Stomach (tissue), 9 donors: ENCODE results near the gene THAP6. TPM values are rescaled to one million over a fixed set of nuclear protein-coding genes. Genes with fewer than 3 reads are reported as not detected.

Source experiments
- DNase-seq, 2 donors: peaks; one replicate each; pipeline versions ENCODE4 v3.0.0 to v3.0.0-alpha.2; 2013 to 2019
- H3K27ac ChIP-seq, 5 donors: fragments of 200-600 bp in 4 of 5; sonication (generic) in 4 of 5; one replicate each; pipeline ENCODE4 v1.5.1; 2013 to 2019; ENCODE audit warnings: mild to moderate bottlenecking in 1 of 5, moderate library complexity in 1 of 5
- H3K27me3 ChIP-seq, 3 donors: fragments of 200-600 bp; sonication (generic); one replicate each; pipeline ENCODE4 v1.5.1; 2017 to 2019; ENCODE audit warnings: mixed run types in 1 of 3
- H3K36me3 ChIP-seq, 4 donors: fragments of 200-600 bp; sonication (generic); 1 replicate in 3 of 4; 2 replicates in 1 of 4; pipeline ENCODE4 v1.5.1; 2016 to 2019
- H3K4me1 ChIP-seq, 4 donors: fragments of 200-600 bp; sonication (generic); one replicate each; pipeline ENCODE4 v1.5.1; 2016 to 2019
- H3K4me3 ChIP-seq, 4 donors: fragments of 200-600 bp; sonication (generic) in 3 of 4; one replicate each; pipeline ENCODE4 v1.5.1; 2016 to 2019; ENCODE audit warnings: mild to moderate bottlenecking in 1 of 4
- H3K9me3 ChIP-seq, 4 donors: fragments of 200-600 bp; sonication (generic); one replicate each; pipeline ENCODE4 v1.5.1; 2016 to 2019
- CTCF ChIP-seq, 7 experiments: fragments of 450-650 bp in 4 of 7; fragments of 200-600 bp in 3 of 7; sonication (generic) in 3 of 7; IDR thresholded peaks; one replicate each; pipeline ENCODE4 v1.5.1; 2016 to 2019; ENCODE audit warnings: antibody characterized with exemption in 7 of 7, control low read depth in 2 of 7, mild to moderate bottlenecking in 1 of 7
- EP300 ChIP-seq: sonication (generic); formaldehyde crosslinking; IDR thresholded peaks from one replicate; pipeline ENCODE4 v1.6.1; 2017; ENCODE audit warnings: antibody characterized with exemption
- POLR2A ChIP-seq, 4 donors: fragments of 450-650 bp; IDR thresholded peaks; one replicate each; pipeline ENCODE4 v1.6.1; 2016; ENCODE audit warnings: antibody characterized with exemption in 4 of 4, control low read depth in 2 of 4, mild to moderate bottlenecking in 1 of 4, moderate library complexity in 1 of 4
- POLR2AphosphoS5 ChIP-seq, 3 donors: sonication (generic); formaldehyde crosslinking; IDR thresholded peaks; one replicate each; pipeline ENCODE4 v1.6.1; 2016; ENCODE audit warnings: antibody characterized with exemption in 3 of 3
- WGBS, 5 donors: extraction: QIAGEN DNeasy Blood & Tissue Kit in 3 of 5; methylation state at CpG; one replicate each; pipeline versions ENCODE4 v1.1.5 to v1.1.7; 2013 to 2018; 5-methylcytosine and 5-hydroxymethylcytosine counted together
- intact Hi-C: fragments of 100-400 bp; cut with DNase I; formaldehyde crosslinking; loops from one replicate; pipeline ENCODE4 v1.15.1; 2023; ENCODE audit warnings: low total_unique reads
- polyA plus RNA-seq, 3 donors: library from polyadenylated mRNA; stranded (reverse); fragments of 200-250 nt; gene quantifications; one replicate each; pipeline ENCODE4 v1.2.3, GENCODE V29; 2013
- total RNA-seq, 5 donors: library from RNA; depleted of rRNA; stranded (reverse); fragments of >200 nt; gene quantifications; one replicate each; pipeline versions ENCODE4 v1.1.0 to v1.2.3, GENCODE V29; 2014 to 2016
- donor health status: healthy with polysubstance abuse.
- donor health status: Bipolar disorder and iron deficiency.
- donor health status: healthy.

Gene THAP6
- total and polyA plus RNA-seq, 8 donors: 2.0 to 30.3 (median 6.9) TPM; not detected in 1

- Histone ChIP-seq H3K27ac (no peak overlapping the region), H3K4me3 (no peak overlapping the region), H3K9me3 (no peaks in the 10 kb centered on the region), H3K36me3 (no peaks in the 10 kb centered on the region), H3K27me3 (peaks cover 0 to 4% (median 0%) of the 10 kb centered on the region in 3 donors), H3K4me1 (no peaks in the 10 kb centered on the region)
- TF ChIP-seq CTCF (IDR thresholded peaks at IDR 0.05) (no peak), EP300 (no peak), POLR2AphosphoS5 (IDR thresholded peaks at IDR 0.05) (no peak), POLR2A (IDR thresholded peaks at IDR 0.05) (no peak)
- WGBS, 5 donors: 81 to 94% (median 91%) methylated on average over 2 of the region's 2 CpGs
- DNase-seq: no peak
- intact Hi-C loops: no loop called here
Observed at GRCh38 chr4:75567725-75568124, 53.5 kb downstream of the THAP6 start.

Other genes with a start within 250 kb of the THAP6 start
- 10 to 100 TPM in 4 of 5 donors, 1 to 10 TPM in 1; 5.8 to 36.0 (median 14.2) TPM for gene RCHY1, start 70 bp upstream of the THAP6 start, total RNA-seq
- 10 to 100 TPM in 2 of 3 donors, 1 to 10 TPM in 1; 9.7 to 21.1 (median 17.1) TPM for gene RCHY1, start 70 bp upstream of the THAP6 start, polyA plus RNA-seq
- not detected for gene ODAPH, start 41.6 kb downstream of the THAP6 start, total RNA-seq
- gene ODAPH, start 41.6 kb downstream of the THAP6 start, polyA plus RNA-seq: under 1 TPM in 1 of 3 donors, not detected in 2; 0.28 TPM
- 10 to 100 TPM in 1 of 5 donors, 1 to 10 TPM in 1, under 1 TPM in 1, not detected in 2; 0.58 to 11.6 (median 1.5) TPM for gene CDKL2, start 116.1 kb downstream of the THAP6 start, total RNA-seq
- under 1 TPM; 0.19 to 0.46 (median 0.25) TPM for gene CDKL2, start 116.1 kb downstream of the THAP6 start, polyA plus RNA-seq
- gene G3BP2, start 158.9 kb downstream of the THAP6 start, total RNA-seq: 100 to 1,000 TPM in 1 of 5 donors, 10 to 100 TPM in 4; 24.5 to 183 (median 50.1) TPM
- 10 to 100 TPM; 15.2 to 42.2 (median 30.6) TPM for gene G3BP2, start 158.9 kb downstream of the THAP6 start, polyA plus RNA-seq
- gene USO1, start 210.1 kb downstream of the THAP6 start, total RNA-seq: 100 to 1,000 TPM in 3 of 5 donors, 10 to 100 TPM in 2; 20.6 to 120 (median 104) TPM
- 10 to 100 TPM; 23.0 to 31.3 (median 23.6) TPM for gene USO1, start 210.1 kb downstream of the THAP6 start, polyA plus RNA-seq